Right ventricle myocardium inferior (tissue), 1 donor: ENCODE measurements around the gene OXA1L. TPM values are rescaled to one million over a fixed set of nuclear protein-coding genes. Genes with fewer than 3 reads are reported as not detected.
A peak's percentile ranks its signal among the peaks of the same experiment; 100 is the strongest.

Source experiments
- ATAC-seq: fragments of 200-7000 bp; cut with Tn5 transposase; one replicate; pipeline ENCODE4 v1.9.1; 2020; ENCODE audit warnings: mild to moderate bottlenecking, moderate library complexity
- DNase-seq: peaks from one replicate; pipeline ENCODE4 v3.0.0; 2021; ENCODE audit errors: missing footprints
- intact Hi-C: fragments of 100-400 bp; cut with DNase I; formaldehyde crosslinking; loops from one replicate; pipeline ENCODE4 v1.11.0; 2022
- total RNA-seq: library from RNA; stranded (reverse); fragmentation: NEBNext Ultra II Directional; extraction: Animal tissue kit (Norgen Biotek cat#: 25700); gene quantifications from one replicate; pipeline ENCODE4 v1.2.1, GENCODE V29; 2021
- donor health status: DM: no; HTN: yes; CAD: no; lungs with severe emphysema.

The OXA1L gene
- total RNA-seq, 1 donor from 2014 or later: 170 TPM

DNA sequence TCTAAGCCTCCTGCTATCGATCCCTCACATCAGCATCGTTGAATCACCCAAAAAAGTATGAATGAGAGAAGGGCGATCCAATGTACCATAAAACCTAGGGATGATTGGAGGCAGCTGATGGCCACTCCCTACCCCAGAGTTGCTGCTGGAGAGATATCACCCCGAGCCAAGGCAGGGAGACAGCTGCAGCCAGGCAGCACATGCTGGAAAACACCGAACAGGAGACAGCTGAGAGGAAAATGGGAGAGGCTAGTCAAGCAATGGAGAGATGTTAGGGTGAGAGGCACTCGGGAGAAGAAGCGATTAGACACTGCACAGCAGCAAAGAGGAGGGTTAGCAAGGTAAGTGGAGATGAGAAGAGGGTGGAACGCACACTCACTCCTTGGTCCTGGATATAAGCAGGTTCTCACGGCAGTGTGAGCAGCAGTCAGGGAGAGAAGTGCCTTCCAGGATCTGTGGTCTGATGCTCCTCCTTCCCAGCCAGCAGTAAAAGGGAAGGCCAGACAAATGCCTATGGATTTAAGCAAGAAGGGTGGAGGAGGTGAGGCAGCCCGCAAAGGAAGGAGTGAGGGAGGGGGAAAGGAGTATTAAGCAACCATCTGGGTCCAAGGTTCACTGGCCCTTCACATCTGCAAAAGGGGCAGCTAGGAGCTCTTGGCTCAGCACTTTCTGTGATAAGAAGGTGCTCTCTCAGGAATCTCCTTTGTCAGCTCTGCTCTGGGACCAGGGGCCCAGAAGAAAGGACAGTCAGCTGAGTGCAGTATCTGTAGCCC lies 48.6 kb downstream of the OXA1L start, which contains the start of gene SLC7A7:
SLC7A7 (minus strand) TSS at position 495 of the 773 bp plus-strand sequence. CDS start 2,037 bp downstream, outside the sequence.
- intact Hi-C loops: no loop called here
- DNase-seq (no peak), ATAC-seq (peak; percentile 32)

DNA sequence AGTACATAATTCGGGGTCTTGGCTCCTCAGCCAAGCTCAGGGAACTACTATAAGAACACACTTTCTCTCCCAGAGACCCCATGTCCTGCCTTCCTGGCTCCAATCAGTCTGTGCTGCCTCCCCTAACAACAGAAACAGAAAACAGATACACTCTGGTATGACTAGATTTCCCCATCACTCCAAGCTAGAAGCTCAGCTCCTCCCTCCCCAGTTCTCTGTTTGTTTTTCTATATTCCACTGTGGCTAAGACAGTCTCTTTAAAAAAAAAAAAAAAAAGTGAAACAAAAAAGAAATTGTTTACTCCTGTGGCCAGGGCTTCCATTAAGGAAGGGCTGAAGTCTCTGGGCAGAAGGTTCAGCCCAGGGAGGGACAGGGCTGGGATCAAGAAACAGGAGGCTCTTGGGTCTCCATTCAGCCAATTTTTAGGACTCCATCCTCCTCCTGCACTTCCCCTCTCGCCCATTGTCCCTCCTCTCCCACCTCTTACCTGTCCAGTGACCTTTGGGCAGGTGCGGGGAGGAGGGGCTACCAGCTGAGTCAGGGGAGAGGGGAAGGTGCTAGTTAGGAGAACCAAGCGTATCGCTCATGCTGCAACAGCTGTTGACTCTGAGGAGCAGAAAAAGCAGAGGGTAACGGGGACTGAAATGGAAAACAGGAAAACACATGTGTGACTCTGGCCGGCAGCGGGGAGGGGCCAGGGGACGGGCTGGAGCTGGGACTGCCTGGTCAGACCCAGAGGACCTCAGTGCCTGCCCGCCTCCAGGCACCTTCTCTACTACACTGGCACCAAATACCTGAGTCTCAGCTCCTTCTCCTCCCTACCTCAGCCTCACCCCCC lies 52.9 kb downstream of the OXA1L start:
- no peak for ATAC-seq

DNA sequence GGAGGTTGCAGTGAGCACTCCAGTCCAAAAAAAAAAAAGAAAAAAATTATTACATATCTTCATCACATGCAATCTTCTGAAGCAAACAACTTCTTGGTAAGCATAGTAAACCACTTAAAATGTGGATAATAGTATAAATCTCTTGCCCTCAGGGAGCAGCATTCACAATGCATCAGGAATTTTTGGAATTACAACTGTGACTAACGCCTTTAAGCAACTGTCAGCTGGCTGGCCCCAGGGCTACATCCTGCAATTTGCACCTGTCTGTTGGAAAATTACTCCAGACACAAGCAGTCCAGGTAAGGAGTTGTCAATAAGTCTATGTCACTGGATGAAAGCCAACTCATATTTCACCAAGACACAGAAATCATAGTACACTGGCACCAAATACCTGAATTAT lies 54.2 kb downstream of the OXA1L start:
- intact Hi-C loops: loop anchor here (5.0 to 10.0 kb wide), 3 partner anchors 53 to 426 kb away; partner anchors contain the start of gene OXA1L
- ATAC-seq (no peak), DNase-seq (no peak)

More for the DNA sequence above, 52.9 kb downstream of the OXA1L start:
- intact Hi-C loops: no loop called here
- DNase-seq: peak; percentile 73

DNA sequence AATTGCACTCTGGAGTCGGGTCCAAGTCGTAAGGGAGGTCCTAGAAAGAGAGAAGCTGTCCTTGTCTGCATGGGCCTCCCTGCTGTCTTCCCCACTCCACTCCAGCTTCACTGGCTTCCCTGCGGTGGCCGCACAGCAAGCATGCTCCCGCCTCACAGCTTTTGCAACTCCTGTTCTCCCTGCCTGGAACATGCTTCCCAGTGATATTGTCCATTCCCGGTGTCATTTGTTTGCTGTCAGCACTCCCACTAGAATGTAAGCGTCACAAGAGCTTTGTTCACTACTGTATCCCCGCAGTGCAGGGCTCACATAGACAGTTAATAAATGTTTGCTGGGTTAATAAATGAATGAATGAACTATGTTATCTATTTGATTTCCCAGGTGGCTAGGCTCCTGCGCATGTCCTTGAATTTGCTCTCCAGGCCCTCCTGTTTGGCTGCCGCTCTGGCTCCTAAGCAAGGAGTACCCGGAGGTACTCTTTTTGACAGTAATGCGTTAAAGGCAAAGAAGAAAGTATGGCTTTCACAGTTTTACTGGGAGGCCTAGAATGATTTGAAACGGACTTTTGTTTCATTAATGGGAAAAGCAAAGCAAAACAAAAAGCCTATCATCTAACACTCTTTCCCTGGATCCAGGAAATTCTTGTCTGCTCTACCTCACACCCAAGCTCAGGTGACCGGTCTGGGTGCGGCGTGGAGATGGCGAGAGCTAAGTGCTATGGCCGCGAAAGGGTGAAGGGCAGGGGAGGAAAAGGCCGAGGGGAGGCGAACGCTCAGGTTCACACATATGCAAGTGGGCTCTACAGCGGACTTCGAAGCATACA lies 54.9 kb downstream of the OXA1L start:
- peak; percentile 26 for ATAC-seq
- intact Hi-C loops: loop anchor here (5.0 to 10.0 kb wide), 3 partner anchors 54 to 427 kb away; partner anchors contain the start of gene OXA1L
- peak; percentile 49 for DNase-seq

DNA sequence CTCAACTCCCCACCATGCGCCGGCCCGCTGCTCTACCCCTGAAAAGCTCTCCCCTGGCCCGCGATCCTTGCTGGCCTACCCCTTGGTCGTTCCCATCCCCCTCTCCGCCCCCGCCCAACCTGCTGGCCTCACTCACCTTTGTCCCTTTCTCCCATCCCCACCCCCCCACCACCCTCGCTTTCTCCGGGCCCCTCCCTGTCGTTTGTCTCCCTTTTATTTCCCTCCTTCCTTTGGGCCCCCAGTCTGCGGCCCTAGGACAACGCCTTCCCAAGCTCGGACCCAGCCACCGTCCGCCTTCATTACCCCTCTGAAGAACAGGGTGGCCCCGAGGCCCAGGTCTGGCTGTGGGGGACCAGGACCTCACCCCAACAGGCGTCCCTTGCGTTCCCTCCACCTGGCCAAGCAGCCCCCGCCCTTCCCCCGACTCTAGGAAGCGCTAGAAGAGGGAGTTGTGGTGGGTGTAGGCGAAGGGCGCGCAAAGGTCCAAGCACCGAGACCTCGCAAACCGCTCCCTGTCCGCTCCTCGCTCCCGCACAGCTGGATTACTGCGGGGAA lies 55.6 kb downstream of the OXA1L start:
- ATAC-seq (no peak), DNase-seq (peak; percentile 39)
- intact Hi-C loops: loop anchor here (5.0 to 10.0 kb wide), 3 partner anchors 55 to 427 kb away; partner anchors contain the start of gene OXA1L

Other genes starting within 250 kb of the OXA1L start
- gene DAD1, start 177.5 kb upstream of the OXA1L start, total RNA-seq: 143 TPM
- 22.0 TPM for gene ABHD4, start 168.4 kb upstream of the OXA1L start, total RNA-seq
- gene OR6J1, start 122.3 kb upstream of the OXA1L start, total RNA-seq: not detected
- gene SLC7A7, start 48.7 kb downstream of the OXA1L start, total RNA-seq: 5.8 TPM
- 110 TPM for gene MRPL52, start 63.2 kb downstream of the OXA1L start, total RNA-seq
- 26.0 TPM for gene MMP14, start 69.9 kb downstream of the OXA1L start, total RNA-seq
- gene LRP10, start 105.1 kb downstream of the OXA1L start, total RNA-seq: 59.2 TPM
- not detected for gene REM2, start 116.5 kb downstream of the OXA1L start, total RNA-seq
- gene RBM23, start 152.5 kb downstream of the OXA1L start, total RNA-seq: 40.3 TPM
- gene PRMT5, start 162.7 kb downstream of the OXA1L start, total RNA-seq: 48.7 TPM
- gene HAUS4, start 190.4 kb downstream of the OXA1L start, total RNA-seq: 19.5 TPM
- gene AJUBA, start 215.9 kb downstream of the OXA1L start, total RNA-seq: 13.1 TPM
- gene C14orf93, start 243.5 kb downstream of the OXA1L start, total RNA-seq: 5.6 TPM